CD14-positive monocyte (primary cell): ENCODE results near the gene UGT2B15. TPM values are rescaled to one million over a fixed set of nuclear protein-coding genes. Genes with fewer than 3 reads are reported as not detected.

ENCODE experiments used
- DNase-seq, 3 donors: peaks; one replicate each; pipeline ENCODE4 v3.0.0-alpha.2; 2011 to 2022
- H2AFZ ChIP-seq: 2 replicates; pipeline ENCODE4 v1.6.0; 2012; ENCODE audit warnings: mild to moderate bottlenecking, low read depth, low read length, inconsistent platforms; ENCODE audit not compliant: insufficient read depth, poor library complexity, severe bottlenecking
- H3K27ac ChIP-seq, 2 donors: 1 replicate in 1 of 2; 2 replicates in 1 of 2; pipeline ENCODE4 v1.5.1; 2012 to 2013; ENCODE audit warnings: low read length in 2 of 2, control low read depth in 1 of 2, inconsistent platforms in 1 of 2, low read depth in 1 of 2, mild to moderate bottlenecking in 1 of 2
- H3K27me3 ChIP-seq, 2 donors: one replicate each; pipeline versions ENCODE4 v1.6.0 to v1.6.1; 2011 to 2013; ENCODE audit warnings: low read length in 2 of 2; ENCODE audit not compliant: control insufficient read depth in 2 of 2, insufficient read depth in 2 of 2
- H3K36me3 ChIP-seq, 2 donors: replicated peaks in 1 of 2; 1 replicate in 1 of 2; 2 replicates in 1 of 2; pipeline versions ENCODE4 v1.5.1 to v1.6.1; 2012 to 2013; ENCODE audit warnings: low read length in 2 of 2, control low read depth in 1 of 2, inconsistent platforms in 1 of 2, mild to moderate bottlenecking in 1 of 2; ENCODE audit not compliant: insufficient read depth in 2 of 2, control insufficient read depth in 1 of 2
- H3K4me1 ChIP-seq, 2 donors: 1 replicate in 1 of 2; 2 replicates in 1 of 2; pipeline versions ENCODE4 v1.5.1 to v1.6.1; 2012 to 2013; ENCODE audit warnings: low read length in 2 of 2, control low read depth in 1 of 2, inconsistent platforms in 1 of 2, mild to moderate bottlenecking in 1 of 2, moderate library complexity in 1 of 2; ENCODE audit not compliant: insufficient read depth in 2 of 2, control insufficient read depth in 1 of 2
- H3K4me2 ChIP-seq: replicated peaks from 2 replicates; pipeline ENCODE3; 2012; ENCODE audit warnings: low read length, moderate library complexity, mild to moderate bottlenecking; ENCODE audit not compliant: poor library complexity, severe bottlenecking; ENCODE audit errors: extremely low read depth
- H3K4me3 ChIP-seq, 3 experiments: fragments of 200-600 bp in 1 of 3; sonication (generic) in 1 of 3; replicated peaks in 1 of 3; 1 replicate in 2 of 3; 2 replicates in 1 of 3; pipeline ENCODE4 v1.5.1; 2011 to 2013; ENCODE audit warnings: low read length in 3 of 3, mild to moderate bottlenecking in 3 of 3, control low read depth in 2 of 3, low read depth in 2 of 3, inconsistent platforms in 1 of 3, moderate library complexity in 1 of 3
- H3K79me2 ChIP-seq: 2 replicates; pipeline ENCODE4 v1.6.0; 2012; ENCODE audit warnings: mild to moderate bottlenecking, control low read depth, inconsistent platforms, low read length, moderate library complexity; ENCODE audit not compliant: insufficient read depth
- H3K9ac ChIP-seq: 2 replicates; pipeline ENCODE4 v1.6.0; 2017; ENCODE audit warnings: low read length, mild to moderate bottlenecking; ENCODE audit not compliant: insufficient read depth, poor library complexity, severe bottlenecking
- H3K9me3 ChIP-seq, 2 donors: replicated peaks in 1 of 2; 1 replicate in 1 of 2; 2 replicates in 1 of 2; pipeline versions ENCODE4 v1.5.1 to v1.6.1; 2012 to 2013; ENCODE audit warnings: low read length in 2 of 2, control low read depth in 1 of 2; ENCODE audit not compliant: control insufficient read depth in 1 of 2, insufficient read depth in 1 of 2
- H4K20me1 ChIP-seq: 2 replicates; pipeline ENCODE4 v1.6.0; 2012; ENCODE audit warnings: mild to moderate bottlenecking, low read length, control low read depth, moderate library complexity; ENCODE audit not compliant: insufficient read depth
- H3K27ac Mint-ChIP-seq, 7 donors: one replicate each; pipeline ENCODE4 v1.8.0; 2020; ENCODE audit warnings: mild to moderate bottlenecking in 7 of 7, mixed read lengths in 7 of 7, moderate library complexity in 6 of 7, inconsistent platforms in 2 of 7
- H3K27me3 Mint-ChIP-seq, 3 donors: one replicate each; pipeline ENCODE4 v1.8.0; 2021 to 2022; ENCODE audit warnings: low read depth in 3 of 3, mild to moderate bottlenecking in 3 of 3, mixed read lengths in 3 of 3, moderate library complexity in 3 of 3, inconsistent platforms in 1 of 3
- H3K36me3 Mint-ChIP-seq, 2 donors: one replicate each; pipeline ENCODE4 v1.8.0; 2020; ENCODE audit warnings: mixed read lengths in 2 of 2, inconsistent platforms in 1 of 2, mild to moderate bottlenecking in 1 of 2
- H3K4me1 Mint-ChIP-seq: one replicate; pipeline ENCODE4 v1.8.0; 2020; ENCODE audit warnings: mild to moderate bottlenecking, mixed read lengths
- H3K4me3 Mint-ChIP-seq, 2 donors: one replicate each; pipeline ENCODE4 v1.8.0; 2020; ENCODE audit warnings: mild to moderate bottlenecking in 2 of 2, mixed read lengths in 2 of 2, moderate library complexity in 1 of 2
- H3K9me3 Mint-ChIP-seq, 7 donors: one replicate each; pipeline ENCODE4 v1.8.0; 2020 to 2022; ENCODE audit warnings: mixed read lengths in 7 of 7, mild to moderate bottlenecking in 6 of 7, moderate library complexity in 6 of 7, inconsistent platforms in 2 of 7
- CTCF ChIP-seq: fragments of 200-600 bp; IDR thresholded peaks from one replicate; pipeline ENCODE4 v1.8.0; 2022; ENCODE audit warnings: antibody characterized with exemption, mild to moderate bottlenecking
- whole genome bisulfite sequencing: methylation state at CpG from one replicate; pipeline ENCODE4 v1.1.5; 2013; ENCODE audit warnings: missing lambda C conversion rate; ENCODE audit not compliant: insufficient coverage; 5-methylcytosine and 5-hydroxymethylcytosine counted together
- intact Hi-C, 2 donors: fragments of 100-400 bp; cut with micrococcal nuclease; formaldehyde crosslinking; loops; one replicate each; pipeline versions ENCODE4 v1.15.0 to v1.15.1; 2023
- polyA plus RNA-seq, 3 donors: library from polyadenylated mRNA; depleted of rRNA in 1 of 3; unstranded in 2 of 3; stranded (reverse) in 1 of 3; fragments of 300-500 nt in 2 of 3; fragments of >200 nt in 1 of 3; fragmentation: Illumina TruSeq in 2 of 3; gene quantifications; 1 replicate in 2 of 3; 2 replicates in 1 of 3; pipeline ENCODE4 v1.2.3, GENCODE V29; 2012 to 2021

UGT2B15 gene
- polyA plus RNA-seq, 3 donors = not detected

- H3K27ac ChIP-seq = no peak overlapping the region
- H3K4me1 Mint-ChIP-seq = no peaks in the 10 kb centered on the region
- no peaks in the 10 kb centered on the region for H3K36me3 Mint-ChIP-seq
- H3K36me3 ChIP-seq = no peaks in the 10 kb centered on the region
- H3K27ac Mint-ChIP-seq = no peak overlapping the region
- H3K4me3 ChIP-seq = no peak overlapping the region
- no peak overlapping the region for H3K4me3 Mint-ChIP-seq
- H3K4me1 ChIP-seq = no peaks in the 10 kb centered on the region
- H3K9me3 Mint-ChIP-seq = peaks cover 0 to 3% (median 0%) of the 10 kb centered on the region in 7 donors
- no peaks in the 10 kb centered on the region for H4K20me1 ChIP-seq
- TF ChIP-seq CTCF = no peak
- H2AFZ ChIP-seq = no peak overlapping the region
- H3K9me3 ChIP-seq = no peaks in the 10 kb centered on the region
- no peak for DNase-seq
- intact Hi-C loops = no loop called here
- H3K9ac ChIP-seq = no peak overlapping the region
- no peak overlapping the region for H3K4me2 ChIP-seq
- peaks cover 0 to 1% (median 0%) of the 10 kb centered on the region in 3 donors for H3K27me3 Mint-ChIP-seq
- WGBS = no CpG with 5 or more reads among the region's 1 CpG
- no peaks in the 10 kb centered on the region for H3K79me2 ChIP-seq
- H3K27me3 ChIP-seq = no peaks in the 10 kb centered on the region
These were observed 56.7 kb downstream of the UGT2B15 start for GRCh38 chr4:68613752-68614151.

DNA sequence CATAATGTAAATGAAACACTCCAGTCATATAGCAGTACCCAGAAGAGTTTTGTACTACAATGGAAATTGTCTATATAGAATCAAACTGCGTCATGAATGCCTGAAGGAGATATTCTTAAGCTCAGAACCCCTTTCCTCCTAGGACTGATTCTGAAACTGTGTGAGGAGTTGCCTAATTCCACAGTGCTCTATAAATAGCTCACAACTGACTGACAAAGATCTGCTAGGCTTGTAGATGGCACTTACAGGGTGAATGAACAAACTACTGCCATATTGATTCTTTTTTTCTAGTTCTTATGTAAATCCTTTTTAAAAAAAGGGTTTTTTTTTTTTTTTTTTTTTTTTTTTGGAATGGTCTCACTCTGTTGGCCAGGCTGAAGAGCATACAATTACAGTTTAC lies 64.2 kb downstream of the UGT2B15 start:
- no CpG with 5 or more reads among the region's 1 CpG for WGBS
- no peak for TF ChIP-seq CTCF
- Histone ChIP-seq H3K4me1 (no peaks in the 10 kb centered on the region), H3K27me3 (no peaks in the 10 kb centered on the region), H3K36me3 (no peaks in the 10 kb centered on the region), H3K4me2 (no peak overlapping the region), H4K20me1 (no peaks in the 10 kb centered on the region), H3K4me3 (no peak overlapping the region), H3K9me3 (no peaks in the 10 kb centered on the region), H3K79me2 (no peaks in the 10 kb centered on the region), H3K27ac (no peak overlapping the region), H2AFZ (no peak overlapping the region), H3K9ac (no peak overlapping the region)
- H3K27ac Mint-ChIP-seq = no peak overlapping the region
- H3K4me3 Mint-ChIP-seq = no peak overlapping the region
- no peaks in the 10 kb centered on the region for H3K27me3 Mint-ChIP-seq
- peaks cover 0 to 10% (median 3%) of the 10 kb centered on the region in 7 donors for H3K9me3 Mint-ChIP-seq
- DNase-seq = no peak
- no peaks in the 10 kb centered on the region for H3K36me3 Mint-ChIP-seq
- intact Hi-C loops = no loop called here
- no peaks in the 10 kb centered on the region for H3K4me1 Mint-ChIP-seq
